HepG2 (cell line): ENCODE measurements around the gene TXNDC2. TPM values are rescaled to one million over a fixed set of nuclear protein-coding genes. Genes with fewer than 3 reads are reported as not detected.

Source experiments
- ESRRA ChIP-seq: sonication (generic); formaldehyde crosslinking; IDR thresholded peaks from 2 replicates; pipeline ENCODE4 v1.5.1; 2020; ENCODE audit warnings: mild to moderate bottlenecking, low read depth, missing genetic modification reagents
- FOXA3 ChIP-seq: IDR thresholded peaks from 2 replicates; pipeline ENCODE4 v1.6.1; 2016; ENCODE audit warnings: missing genetic modification reagents, missing compliant biosample characterization
- GATA4 ChIP-seq: sonication (generic); IDR thresholded peaks from 2 replicates; pipeline ENCODE4 v1.6.1; 2016; ENCODE audit warnings: antibody characterized with exemption, low read depth, borderline replicate concordance
- KLF9 ChIP-seq: IDR thresholded peaks from 2 replicates; pipeline ENCODE4 v1.6.1; 2016; ENCODE audit warnings: low read depth
- MED13 ChIP-seq: sonication (generic); formaldehyde crosslinking; IDR thresholded peaks from 2 replicates; pipeline ENCODE4 v1.5.0; 2020; ENCODE audit warnings: missing genetic modification reagents
- MLX ChIP-seq: IDR thresholded peaks from 2 replicates; pipeline ENCODE4 v1.6.1; 2016
- PAXIP1 ChIP-seq: sonication (generic); formaldehyde crosslinking; conservative IDR thresholded peaks from 2 replicates; pipeline ENCODE4 v1.4.0; 2020; ENCODE audit warnings: mild to moderate bottlenecking, missing genetic modification reagents, moderate library complexity
- POGZ ChIP-seq: sonication (generic); formaldehyde crosslinking; IDR thresholded peaks from 2 replicates; pipeline ENCODE4 v1.4.0; 2020; ENCODE audit warnings: mild to moderate bottlenecking, missing genetic modification reagents
- TCF12 ChIP-seq, 2 experiments: fragments of 450-650 bp in 1 of 2; sonication (generic) in 1 of 2; formaldehyde crosslinking in 1 of 2; IDR thresholded peaks; 2 replicates each; pipeline versions ENCODE4 v1.6.1 to v1.8.0; 2017 to 2022; ENCODE audit warnings: antibody characterized with exemption in 1 of 2, mild to moderate bottlenecking in 1 of 2, missing genetic modification reagents in 1 of 2, moderate library complexity in 1 of 2
- TEAD2 ChIP-seq: sonication (generic); formaldehyde crosslinking; IDR thresholded peaks from 2 replicates; pipeline ENCODE4 v1.9.0; 2021; ENCODE audit warnings: missing genetic modification reagents
- TEAD3 ChIP-seq: optimal IDR thresholded peaks from 2 replicates; pipeline ENCODE3; 2016; ENCODE audit warnings: borderline replicate concordance
- ZBTB7A ChIP-seq: sonication (generic); formaldehyde crosslinking; IDR thresholded peaks from 2 replicates; pipeline ENCODE4 v1.8.0; 2022; ENCODE audit warnings: mild to moderate bottlenecking, missing genetic modification reagents
- ZMYM4 ChIP-seq: sonication (generic); formaldehyde crosslinking; IDR thresholded peaks from 2 replicates; pipeline ENCODE4 v1.8.1; 2023; ENCODE audit warnings: mild to moderate bottlenecking, missing genetic modification reagents
- ZNF574 ChIP-seq: sonication (generic); formaldehyde crosslinking; IDR thresholded peaks from 2 replicates; pipeline ENCODE4 v1.4.0; 2020; ENCODE audit warnings: missing genetic modification reagents
- ZNF629 ChIP-seq: sonication (generic); formaldehyde crosslinking; conservative IDR thresholded peaks from 2 replicates; pipeline ENCODE4 v1.5.0; 2020; ENCODE audit warnings: missing genetic modification reagents
- polyA plus RNA-seq, 8 experiments: library from polyadenylated mRNA; depleted of rRNA in 3 of 8; stranded (reverse) in 7 of 8; unstranded in 1 of 8; fragments of >200 nt; fragmentation: Illumina TruSeq in 4 of 8; extraction: Trizol in 4 of 8; gene quantifications; 2 replicates each; pipeline versions ENCODE4 v1.2.1 to v1.2.3, GENCODE V29; 2011 to 2016; ENCODE audit warnings: low read depth in 4 of 8, missing spikeins in 1 of 8, mixed read lengths in 1 of 8; ENCODE audit not compliant: insufficient read depth in 1 of 8
- total RNA-seq, 5 experiments: library from RNA; depleted of rRNA; stranded (reverse); fragments of >200 nt; fragmentation: Illumina TruSeq; extraction: Trizol; gene quantifications; 2 replicates each; pipeline ENCODE4 v1.2.3, GENCODE V29; 2016; ENCODE audit warnings: low read depth in 1 of 5
- TF ChIP-seq, protein P1 (sequence below): sonication (generic); formaldehyde crosslinking; IDR thresholded peaks from 2 replicates; pipeline ENCODE4 v1.4.0; 2020; ENCODE audit warnings: missing genetic modification reagents, borderline replicate concordance

Gene TXNDC2
- total and polyA plus RNA-seq, 2 of the 13 experiments (the other 11 are each of a cell fraction or from before 2014, with no cell fraction given) = not detected

DNA sequence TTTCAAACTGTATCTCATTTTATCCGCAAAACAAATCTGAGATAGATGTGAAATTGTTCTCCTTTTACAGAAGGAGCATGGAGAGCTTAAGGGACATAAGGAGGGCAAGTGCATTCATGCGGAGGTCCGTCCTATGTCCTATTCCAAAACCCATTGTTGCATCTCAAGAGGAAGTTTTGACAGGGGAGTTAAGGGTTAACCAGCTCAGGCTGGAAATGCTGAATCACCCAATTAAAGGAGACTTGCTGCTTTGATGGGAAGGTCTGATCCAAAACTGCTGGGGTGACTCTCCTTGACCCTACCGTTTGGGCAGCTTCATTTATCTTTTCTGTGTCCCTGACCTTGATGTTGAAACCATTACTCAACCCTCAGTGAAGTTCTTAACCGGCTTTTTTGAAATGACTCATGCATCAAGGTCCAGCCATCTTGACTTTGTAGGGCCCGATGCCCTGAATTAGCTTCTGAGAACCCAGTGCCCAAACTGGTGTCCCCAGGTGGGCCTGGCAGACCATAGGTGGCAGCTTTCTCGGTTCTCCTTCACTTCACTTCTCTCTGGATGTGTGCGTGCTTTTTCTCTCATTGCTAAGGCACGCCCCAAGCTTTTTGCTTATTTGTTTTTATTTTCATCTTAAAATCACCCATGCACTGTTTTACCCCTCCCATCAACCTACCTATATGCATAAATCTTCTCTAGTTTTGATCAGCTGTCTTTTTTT lies 15.9 kb upstream of the TXNDC2 start (continued):
- TF ChIP-seq PAXIP1 = peak; percentile 79
- TF ChIP-seq GATA4 = peak; percentile 53; the same call in 1 of the 2 replicates
- TF ChIP-seq TEAD2 (CRISPR knock-in tag) = no peak
- TF ChIP-seq POGZ = peak; percentile 69
- no peak for TF ChIP-seq ZBTB7A (CRISPR knock-in tag)
- TF ChIP-seq MED13 (CRISPR knock-in tag) = peak; percentile 91; the same call in 1 of the 2 replicates
- peak; percentile 66 for TF ChIP-seq ZMYM4
- TF ChIP-seq TCF12 (IDR thresholded peaks at IDR 0.05) = no peak
- 0 out of 2 replicates have a peak, but pooled peaks have one; percentile 54 for TF ChIP-seq TCF12 (CRISPR knock-in tag; IDR thresholded peaks at IDR 0.05)
- TF ChIP-seq KLF9 (CRISPR knock-in tag) = no peak
- TF ChIP-seq ESRRA (CRISPR knock-in tag) = peak; percentile 79; the same call in 1 of the 2 replicates
- peak; percentile 73 for TF ChIP-seq TEAD3 (CRISPR knock-in tag)
- no peak for TF ChIP-seq ZNF629 (CRISPR knock-in tag)
- TF ChIP-seq, protein P1, sequence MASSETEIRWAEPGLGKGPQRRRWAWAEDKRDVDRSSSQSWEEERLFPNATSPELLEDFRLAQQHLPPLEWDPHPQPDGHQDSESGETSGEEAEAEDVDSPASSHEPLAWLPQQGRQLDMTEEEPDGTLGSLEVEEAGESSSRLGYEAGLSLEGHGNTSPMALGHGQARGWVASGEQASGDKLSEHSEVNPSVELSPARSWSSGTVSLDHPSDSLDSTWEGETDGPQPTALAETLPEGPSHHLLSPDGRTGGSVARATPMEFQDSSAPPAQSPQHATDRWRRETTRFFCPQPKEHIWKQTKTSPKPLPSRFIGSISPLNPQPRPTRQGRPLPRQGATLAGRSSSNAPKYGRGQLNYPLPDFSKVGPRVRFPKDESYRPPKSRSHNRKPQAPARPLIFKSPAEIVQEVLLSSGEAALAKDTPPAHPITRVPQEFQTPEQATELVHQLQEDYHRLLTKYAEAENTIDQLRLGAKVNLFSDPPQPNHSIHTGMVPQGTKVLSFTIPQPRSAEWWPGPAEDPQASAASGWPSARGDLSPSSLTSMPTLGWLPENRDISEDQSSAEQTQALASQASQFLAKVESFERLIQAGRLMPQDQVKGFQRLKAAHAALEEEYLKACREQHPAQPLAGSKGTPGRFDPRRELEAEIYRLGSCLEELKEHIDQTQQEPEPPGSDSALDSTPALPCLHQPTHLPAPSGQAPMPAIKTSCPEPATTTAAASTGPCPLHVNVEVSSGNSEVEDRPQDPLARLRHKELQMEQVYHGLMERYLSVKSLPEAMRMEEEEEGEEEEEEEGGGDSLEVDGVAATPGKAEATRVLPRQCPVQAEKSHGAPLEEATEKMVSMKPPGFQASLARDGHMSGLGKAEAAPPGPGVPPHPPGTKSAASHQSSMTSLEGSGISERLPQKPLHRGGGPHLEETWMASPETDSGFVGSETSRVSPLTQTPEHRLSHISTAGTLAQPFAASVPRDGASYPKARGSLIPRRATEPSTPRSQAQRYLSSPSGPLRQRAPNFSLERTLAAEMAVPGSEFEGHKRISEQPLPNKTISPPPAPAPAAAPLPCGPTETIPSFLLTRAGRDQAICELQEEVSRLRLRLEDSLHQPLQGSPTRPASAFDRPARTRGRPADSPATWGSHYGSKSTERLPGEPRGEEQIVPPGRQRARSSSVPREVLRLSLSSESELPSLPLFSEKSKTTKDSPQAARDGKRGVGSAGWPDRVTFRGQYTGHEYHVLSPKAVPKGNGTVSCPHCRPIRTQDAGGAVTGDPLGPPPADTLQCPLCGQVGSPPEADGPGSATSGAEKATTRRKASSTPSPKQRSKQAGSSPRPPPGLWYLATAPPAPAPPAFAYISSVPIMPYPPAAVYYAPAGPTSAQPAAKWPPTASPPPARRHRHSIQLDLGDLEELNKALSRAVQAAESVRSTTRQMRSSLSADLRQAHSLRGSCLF (CRISPR knock-in tag) = no peak
- 0 out of 2 replicates have a peak, but pooled peaks have one; percentile 22 for TF ChIP-seq ZNF574
- peak; percentile 83 for TF ChIP-seq FOXA3 (CRISPR knock-in tag)
- TF ChIP-seq MLX = peak; percentile 47; the same call in 1 of the 2 replicates
